Measurements from ENCODE around the gene POLR1A.

POLR1A gene

GRCh38 chr2:86105252-86105968, at the start of gene POLR1A:
Gene POLR1A (minus strand): TSS chr2:86105886. CDS start chr2:86105776, 110 bp downstream.
- peaks cover 98% of the 10 kb centered on the region for H3K79me2 ChIP-seq (ENCODE audit: control insufficient read depth, low read length)
- peaks cover 37% of the 10 kb centered on the region for H3K4me1 ChIP-seq (ENCODE audit: control insufficient read depth, low read length)
- no peak for TF ChIP-seq CTCF (IDR thresholded peaks at IDR 0.05; ENCODE audit: low read depth, low read length, poor library complexity, severe bottlenecking)
- no peak for TF ChIP-seq EZH2phosphoT487 (IDR thresholded peaks at IDR 0.05; ENCODE audit: borderline replicate concordance, low read length)
- H3K9me2 ChIP-seq (replicated peaks; ENCODE audit: control insufficient read depth, low read length) = no peaks in the 10 kb centered on the region
- H3K4me3 ChIP-seq (ENCODE audit: low read length) = peak within 1 kb of the TSS; percentile 95
- peaks cover 35% of the 10 kb centered on the region for H4K20me1 ChIP-seq (ENCODE audit: control insufficient read depth, insufficient read depth, low read depth, low read length)
- peak within 1 kb of the TSS; percentile 63 for H3K27ac ChIP-seq (ENCODE audit: low read depth, low read length)
- H3F3A ChIP-seq (ENCODE audit: control insufficient read depth, insufficient read depth) = no peaks in the 10 kb centered on the region; the same call in 1 of the 2 replicates
- peaks cover 82% of the 10 kb centered on the region for H3K36me3 ChIP-seq (ENCODE audit: control insufficient read depth, low read length)
- peak within 1 kb of the TSS; percentile 88 for H3K4me2 ChIP-seq (ENCODE audit: low read length)
- no peaks in the 10 kb centered on the region for H3K27me3 ChIP-seq (ENCODE audit: control insufficient read depth, low read length)
- H3K9me3 ChIP-seq (ENCODE audit: control insufficient read depth, insufficient read depth, low read length) = no peaks in the 10 kb centered on the region

- no peaks in the 10 kb centered on the region for H3K9me2 ChIP-seq (replicated peaks; ENCODE audit: control insufficient read depth, low read length)
- peaks cover 88% of the 10 kb centered on the region for H3K36me3 ChIP-seq (ENCODE audit: control insufficient read depth, low read length)
- peaks cover 4% of the 10 kb centered on the region; the same call in 1 of the 2 replicates for H3F3A ChIP-seq (ENCODE audit: control insufficient read depth, insufficient read depth)
- no peaks in the 10 kb centered on the region; the same call in 1 of the 2 replicates for H4K20me1 ChIP-seq (ENCODE audit: control insufficient read depth, insufficient read depth, low read depth, low read length)
- H3K79me2 ChIP-seq (ENCODE audit: control insufficient read depth, low read length) = no peaks in the 10 kb centered on the region
- H3K27ac ChIP-seq (ENCODE audit: low read depth, low read length) = no peak overlapping the region
- H3K4me2 ChIP-seq (ENCODE audit: low read length) = no peak overlapping the region
- H3K27me3 ChIP-seq (ENCODE audit: control insufficient read depth, low read length) = no peaks in the 10 kb centered on the region
- no peak overlapping the region for H3K4me3 ChIP-seq (ENCODE audit: low read length)
- no peaks in the 10 kb centered on the region for H3K4me1 ChIP-seq (ENCODE audit: control insufficient read depth, low read length)
- H3K9me3 ChIP-seq (ENCODE audit: control insufficient read depth, insufficient read depth, low read length) = no peaks in the 10 kb centered on the region
- TF ChIP-seq CTCF (IDR thresholded peaks at IDR 0.05; ENCODE audit: low read depth, low read length, poor library complexity, severe bottlenecking) (no peak), EZH2phosphoT487 (IDR thresholded peaks at IDR 0.05; ENCODE audit: borderline replicate concordance, low read length) (no peak)
Observed at GRCh38 chr2:86150502-86150901, 44.8 kb upstream of the POLR1A start.

GRCh38 chr2:86147793-86148192, 42.1 kb upstream of the POLR1A start:
- H3K36me3 ChIP-seq (ENCODE audit: control insufficient read depth, low read length) = peaks cover 92% of the 10 kb centered on the region
- peaks cover 18% of the 10 kb centered on the region for H3F3A ChIP-seq (ENCODE audit: control insufficient read depth, insufficient read depth)
- no peak for TF ChIP-seq EZH2phosphoT487 (IDR thresholded peaks at IDR 0.05; ENCODE audit: borderline replicate concordance, low read length)
- no peak for TF ChIP-seq CTCF (IDR thresholded peaks at IDR 0.05; ENCODE audit: low read depth, low read length, poor library complexity, severe bottlenecking)
- H3K79me2 ChIP-seq (ENCODE audit: control insufficient read depth, low read length) = no peaks in the 10 kb centered on the region
- no peak overlapping the region for H3K4me3 ChIP-seq (ENCODE audit: low read length)
- no peaks in the 10 kb centered on the region; the same call in 1 of the 2 replicates for H4K20me1 ChIP-seq (ENCODE audit: control insufficient read depth, insufficient read depth, low read depth, low read length)
- H3K9me2 ChIP-seq (replicated peaks; ENCODE audit: control insufficient read depth, low read length) = no peaks in the 10 kb centered on the region
- no peak overlapping the region for H3K4me2 ChIP-seq (ENCODE audit: low read length)
- no peaks in the 10 kb centered on the region for H3K4me1 ChIP-seq (ENCODE audit: control insufficient read depth, low read length)
- no peaks in the 10 kb centered on the region for H3K9me3 ChIP-seq (ENCODE audit: control insufficient read depth, insufficient read depth, low read length)
- H3K27me3 ChIP-seq (ENCODE audit: control insufficient read depth, low read length) = no peaks in the 10 kb centered on the region
- no peak overlapping the region for H3K27ac ChIP-seq (ENCODE audit: low read depth, low read length)
